HEK293 (cell line): Measurements from ENCODE around the gene MRPL47.

Experiments used
- CTCF ChIP-seq: fragments of 450-650 bp; formaldehyde crosslinking; IDR thresholded peaks from 2 replicates; pipeline ENCODE4 v1.5.1; 2016; ENCODE audit warnings: missing biosample characterization, missing genetic modification characterization
- ZNF529 ChIP-seq: fragments of 450-650 bp; formaldehyde crosslinking; IDR thresholded peaks from 2 replicates; pipeline ENCODE4 v1.5.1; 2017; ENCODE audit warnings: missing genetic modification characterization, missing biosample characterization; ENCODE audit not compliant: insufficient replicate concordance

GRCh38 chr3:179563271-179563783, 41.1 kb downstream of the MRPL47 start:
- TF ChIP-seq CTCF (tag by site-specific recombination): peak; percentile 78
- no peak for TF ChIP-seq ZNF529 (tag by site-specific recombination)
